Neural cell (in vitro differentiated cells): ENCODE measurements around the gene TMEM131. TPM values are rescaled to one million over a fixed set of nuclear protein-coding genes. Genes with fewer than 3 reads are reported as not detected.

Source experiments
- H2AFZ ChIP-seq: fragments of 200-600, 300-800 bp; sonication (generic), shearing (Covaris generic); 2 replicates; pipeline ENCODE4 v1.6.0; 2014; ENCODE audit warnings: low read depth, mild to moderate bottlenecking, antibody characterized with exemption, low read length, moderate library complexity
- H3F3A ChIP-seq: fragments of 200-600 bp; shearing (Covaris generic); 2 replicates; pipeline ENCODE4 v1.6.1; 2016; ENCODE audit warnings: mild to moderate bottlenecking, moderate library complexity, mixed read lengths, antibody characterized with exemption, low read length; ENCODE audit not compliant: insufficient read depth, poor library complexity, severe bottlenecking
- H3K27ac ChIP-seq: fragments of 200-600, 300-800 bp; sonication (generic), shearing (Covaris generic); 2 replicates; pipeline ENCODE4 v1.5.1; 2014; ENCODE audit warnings: mild to moderate bottlenecking, low read length, moderate library complexity
- H3K27me3 ChIP-seq: fragments of 300-800, 200-600 bp; sonication (generic), shearing (Covaris generic); 2 replicates; pipeline ENCODE4 v1.6.0; 2014; ENCODE audit warnings: mild to moderate bottlenecking, low read depth, low read length, moderate library complexity; ENCODE audit not compliant: insufficient read depth
- H3K36me3 ChIP-seq: fragments of 300-800, 200-600 bp; sonication (generic), shearing (Covaris generic); 2 replicates; pipeline ENCODE4 v1.5.1; 2014; ENCODE audit warnings: mild to moderate bottlenecking, antibody characterized with exemption, low read length, moderate library complexity; ENCODE audit not compliant: insufficient read depth
- H3K4me2 ChIP-seq: fragments of 300-800, 200-600 bp; sonication (generic), shearing (Covaris generic); 2 replicates; pipeline ENCODE4 v1.6.0; 2014; ENCODE audit warnings: mild to moderate bottlenecking, low read length
- H3K4me3 ChIP-seq: fragments of 300-800, 200-600 bp; sonication (generic), shearing (Covaris generic); 2 replicates; pipeline ENCODE4 v1.5.1; 2014; ENCODE audit warnings: mild to moderate bottlenecking, low read length, moderate library complexity
- H3K79me2 ChIP-seq: fragments of 200-600 bp; shearing (Covaris generic); replicated peaks from 2 replicates; pipeline ENCODE4 v1.6.0; 2014; ENCODE audit warnings: mild to moderate bottlenecking, low read length, moderate library complexity; ENCODE audit not compliant: insufficient read depth
- H3K9ac ChIP-seq: fragments of 300-800, 200-600 bp; sonication (generic), shearing (Covaris generic); 2 replicates; pipeline ENCODE4 v1.6.1; 2016; ENCODE audit warnings: mild to moderate bottlenecking, low read length, mixed read lengths
- H3K9me2 ChIP-seq: fragments of 200-600 bp; shearing (Covaris generic); 2 replicates; pipeline ENCODE4 v1.6.1; 2016; ENCODE audit warnings: mild to moderate bottlenecking, low read length, mixed read lengths; ENCODE audit not compliant: insufficient read depth
- H3K9me3 ChIP-seq: fragments of 200-600, 300-800 bp; sonication (generic), shearing (Covaris generic); 2 replicates; pipeline ENCODE4 v1.6.1; 2016; ENCODE audit warnings: mild to moderate bottlenecking, mixed run types, low read length, moderate library complexity, mixed read lengths
- H4K20me1 ChIP-seq: fragments of 200-600 bp; shearing (Covaris generic); 2 replicates; pipeline ENCODE4 v1.6.1; 2016; ENCODE audit warnings: mild to moderate bottlenecking, mixed run types; ENCODE audit not compliant: insufficient read depth
- CTCF ChIP-seq: fragments of 450-650 bp; IDR thresholded peaks from 2 replicates; pipeline ENCODE4 v1.5.1; 2014; ENCODE audit warnings: antibody characterized with exemption, mild to moderate bottlenecking, moderate library complexity; ENCODE audit not compliant: poor library complexity, severe bottlenecking
- EP300 ChIP-seq: fragments of 450-650 bp; conservative IDR thresholded peaks from 2 replicates; pipeline ENCODE4 v1.6.1; 2014; ENCODE audit warnings: antibody characterized with exemption, mild to moderate bottlenecking, moderate library complexity; ENCODE audit not compliant: poor library complexity, severe bottlenecking
- EZH2 ChIP-seq: fragments of 200-600, 300-800 bp; shearing (Covaris generic), sonication (generic); IDR thresholded peaks from 2 replicates; pipeline ENCODE4 v1.6.1; 2014; ENCODE audit warnings: antibody characterized with exemption, low read length, borderline replicate concordance, mild to moderate bottlenecking; ENCODE audit not compliant: insufficient read depth, poor library complexity, severe bottlenecking
- MXI1 ChIP-seq: fragments of 450-650 bp; conservative IDR thresholded peaks from 2 replicates; pipeline ENCODE4 v1.6.1; 2014; ENCODE audit warnings: antibody characterized with exemption, mild to moderate bottlenecking; ENCODE audit not compliant: poor library complexity, severe bottlenecking
- POLR2AphosphoS5 ChIP-seq: IDR thresholded peaks from 2 replicates; pipeline ENCODE4 v1.6.1; 2012
- RAD21 ChIP-seq: fragments of 450-650 bp; conservative IDR thresholded peaks from 2 replicates; pipeline ENCODE4 v1.6.1; 2014; ENCODE audit warnings: antibody characterized with exemption, mild to moderate bottlenecking, moderate library complexity
- REST ChIP-seq: IDR thresholded peaks from 2 replicates; pipeline ENCODE4 v1.6.1; 2012; ENCODE audit warnings: borderline replicate concordance
- SMC3 ChIP-seq: fragments of 450-650 bp; conservative IDR thresholded peaks from 2 replicates; pipeline ENCODE4 v1.6.1; 2014; ENCODE audit warnings: antibody characterized with exemption, mild to moderate bottlenecking, moderate library complexity; ENCODE audit not compliant: poor library complexity
- TAF1 ChIP-seq: IDR thresholded peaks from 2 replicates; pipeline ENCODE4 v1.6.1; 2012; ENCODE audit warnings: low read depth
- polyA plus RNA-seq: library from polyadenylated mRNA; depleted of rRNA; stranded (reverse); fragments of >200 nt; gene quantifications from 2 replicates; pipeline ENCODE4 v1.2.3, GENCODE V29; 2014

Gene TMEM131
- polyA plus RNA-seq, 1 donor from 2014 or later = 9.6 TPM

GRCh38 chr2:97735161-97735561, 260.6 kb downstream of the TMEM131 start:
- Histone ChIP-seq H3K36me3 (no peaks in the 10 kb centered on the region), H4K20me1 (no peaks in the 10 kb centered on the region), H3K27me3 (no peaks in the 10 kb centered on the region), H3K4me3 (no peak overlapping the region), H3K9me2 (no peaks in the 10 kb centered on the region), H3K9me3 (peaks cover 2% of the 10 kb centered on the region), H3K4me2 (no peak overlapping the region), H2AFZ (no peak overlapping the region), H3K79me2 (no peaks in the 10 kb centered on the region), H3F3A (no peaks in the 10 kb centered on the region), H3K27ac (no peak overlapping the region), H3K9ac (no peak overlapping the region)
- TF ChIP-seq MXI1 (no peak), TAF1 (no peak), SMC3 (no peak), REST (no peak), EZH2 (no peak), EP300 (no peak), CTCF (no peak), POLR2AphosphoS5 (no peak), RAD21 (no peak)

GRCh38 chr2:97734061-97735051, 261.4 kb downstream of the TMEM131 start:
- H3K4me2 ChIP-seq = no peak overlapping the region

More at GRCh38 chr2:97734061-97735051, 261.4 kb downstream of the TMEM131 start:
- H3K9ac ChIP-seq = no peak overlapping the region
- no peak overlapping the region for H3K4me3 ChIP-seq
- H3K9me2 ChIP-seq = no peaks in the 10 kb centered on the region
- no peaks in the 10 kb centered on the region for H4K20me1 ChIP-seq
- no peak overlapping the region for H3K27ac ChIP-seq
- H3F3A ChIP-seq = no peaks in the 10 kb centered on the region
- H3K36me3 ChIP-seq = no peaks in the 10 kb centered on the region
- H2AFZ ChIP-seq = no peak overlapping the region
- no peaks in the 10 kb centered on the region for H3K79me2 ChIP-seq
- TF ChIP-seq TAF1 = no peak
- no peak for TF ChIP-seq EP300
- TF ChIP-seq EZH2 = no peak
- no peak for TF ChIP-seq REST
- TF ChIP-seq CTCF = no peak
- TF ChIP-seq SMC3 = no peak
- no peak for TF ChIP-seq POLR2AphosphoS5
- no peak for TF ChIP-seq MXI1
- no peak for TF ChIP-seq RAD21
- H3K27me3 ChIP-seq = no peaks in the 10 kb centered on the region
- peaks cover 4% of the 10 kb centered on the region for H3K9me3 ChIP-seq
